Spinal cord (tissue), 10 donors: ENCODE results near the gene GPR12. TPM values are rescaled to one million over a fixed set of nuclear protein-coding genes. Genes with fewer than 3 reads are reported as not detected.
A peak's percentile ranks its signal among the peaks of the same experiment; 100 is the strongest.

Source experiments
- DNase-seq, 6 donors: peaks; one replicate each; pipeline versions ENCODE4 v3.0.0 to v3.0.0-alpha.2; 2013 to 2015; ENCODE audit warnings: low spot score in 6 of 6, low read depth in 4 of 6
- H3K27ac ChIP-seq: one replicate; pipeline ENCODE4 v1.5.1; 2013; ENCODE audit warnings: low read depth, low read length, control low read depth
- H3K27me3 ChIP-seq: one replicate; pipeline ENCODE4 v1.6.1; 2013; ENCODE audit warnings: low read length; ENCODE audit not compliant: control insufficient read depth, insufficient read depth
- H3K36me3 ChIP-seq: one replicate; pipeline ENCODE4 v1.6.1; 2013; ENCODE audit warnings: low read length; ENCODE audit not compliant: control insufficient read depth, insufficient read depth
- H3K4me1 ChIP-seq: one replicate; pipeline ENCODE4 v1.6.1; 2013; ENCODE audit warnings: low read length; ENCODE audit not compliant: control insufficient read depth, insufficient read depth
- H3K4me3 ChIP-seq: one replicate; pipeline ENCODE4 v1.5.1; 2013; ENCODE audit warnings: low read depth, low read length, control low read depth
- H3K9me3 ChIP-seq: one replicate; pipeline ENCODE4 v1.6.1; 2013; ENCODE audit warnings: low read length; ENCODE audit not compliant: control insufficient read depth, insufficient read depth
- WGBS: methylation state at CpG from one replicate; pipeline ENCODE4 v1.1.5; 2013; ENCODE audit warnings: missing lambda C conversion rate; ENCODE audit not compliant: insufficient coverage; 5-methylcytosine and 5-hydroxymethylcytosine counted together
- polyA plus RNA-seq, 2 donors: library from polyadenylated mRNA; unstranded; fragments of 120-200 nt; gene quantifications; one replicate each; pipeline ENCODE4 v1.2.1, GENCODE V29; 2013; ENCODE audit not compliant: insufficient read length in 2 of 2
- total RNA-seq, 2 donors: library from RNA; depleted of rRNA in 1 of 2; stranded (reverse); fragments of 120-200 nt in 1 of 2; fragments of >200 nt in 1 of 2; gene quantifications; one replicate each; pipeline versions ENCODE4 v1.2.3 to v1.2.4, GENCODE V29; 2013 to 2014
- donor health status: healthy.

Gene GPR12
- total and polyA plus RNA-seq, 4 donors: 2.6 to 18.2 (median 14.0) TPM

DNA sequence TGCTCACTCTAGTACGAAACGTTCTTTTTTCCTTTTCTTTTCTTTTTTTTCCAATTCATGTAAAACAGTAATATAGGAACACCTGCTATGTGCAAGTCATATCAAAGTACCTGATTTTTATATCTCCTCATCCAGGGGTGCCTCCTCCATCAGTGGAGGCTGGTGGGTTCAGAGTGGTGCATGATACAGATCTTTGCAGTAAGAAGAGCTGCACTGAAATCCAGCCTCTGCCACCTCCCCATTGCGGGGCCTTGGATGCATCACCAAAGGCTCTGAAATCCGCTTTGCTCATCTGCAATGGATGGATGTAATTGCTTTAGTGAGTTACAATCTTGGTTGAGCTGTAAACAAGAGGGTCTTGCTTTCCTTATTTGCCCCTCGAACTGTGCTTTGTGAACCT, 38.3 kb downstream of the GPR12 start:
- no CpG with 5 or more reads among the region's 5 CpGs for WGBS
- no peaks in the 10 kb centered on the region for H3K9me3 ChIP-seq
- H3K27ac ChIP-seq: no peak overlapping the region
- DNase-seq: no peak
- H3K36me3 ChIP-seq: no peaks in the 10 kb centered on the region
- H3K27me3 ChIP-seq: no peaks in the 10 kb centered on the region
- peaks cover 10% of the 10 kb centered on the region for H3K4me1 ChIP-seq
- no peak overlapping the region for H3K4me3 ChIP-seq

DNA sequence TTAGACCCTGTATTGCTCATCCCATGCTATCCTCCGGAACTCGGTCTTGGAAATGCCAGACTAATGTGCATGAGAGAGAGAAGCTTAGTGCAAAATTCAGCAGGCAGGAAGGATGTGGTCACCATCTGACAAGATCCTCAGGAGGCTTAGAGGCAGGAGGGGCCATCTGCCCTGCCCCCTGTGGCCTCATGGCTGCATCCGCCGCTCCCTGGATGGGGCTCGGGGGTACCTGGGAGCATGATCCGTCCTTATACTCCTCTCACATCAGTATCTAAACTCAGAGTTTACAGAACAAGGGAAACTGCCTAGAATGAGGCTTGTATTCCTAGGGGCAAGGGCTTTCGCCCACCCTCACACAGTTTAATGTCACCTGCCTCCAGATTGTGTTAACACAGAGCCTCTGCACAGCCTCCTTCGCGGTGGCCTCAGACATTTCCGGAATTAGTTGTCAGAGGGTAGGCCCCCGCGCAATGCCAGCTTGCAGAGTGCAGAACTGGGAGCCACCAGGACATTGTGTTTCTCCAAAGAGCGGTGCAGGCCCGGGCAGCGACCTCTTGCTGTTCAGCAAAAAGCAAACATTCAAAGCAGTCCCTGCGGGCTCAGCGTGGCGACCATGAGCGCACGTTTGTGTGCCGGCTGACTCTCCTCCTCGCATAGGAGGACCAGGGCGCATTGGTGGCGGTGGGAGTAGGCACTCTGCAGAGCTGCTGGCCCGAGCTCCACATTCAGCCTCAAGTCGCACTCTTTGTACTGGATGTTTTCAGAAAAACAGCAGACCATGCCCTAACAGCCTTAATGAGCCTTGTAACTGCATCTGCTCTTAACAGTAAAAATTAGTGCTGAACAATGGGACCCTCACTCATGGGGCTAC, 39.1 kb downstream of the GPR12 start:
- Histone ChIP-seq H3K36me3 (no peaks in the 10 kb centered on the region), H3K27ac (no peak overlapping the region), H3K4me1 (peaks cover 10% of the 10 kb centered on the region), H3K4me3 (no peak overlapping the region), H3K9me3 (no peaks in the 10 kb centered on the region), H3K27me3 (peaks cover under 1% of the 10 kb centered on the region)
- peak in 2 of 6 donors; percentile 50 to 58 for DNase-seq
- WGBS: 58% methylated on average over 24 of the region's 26 CpGs

DNA sequence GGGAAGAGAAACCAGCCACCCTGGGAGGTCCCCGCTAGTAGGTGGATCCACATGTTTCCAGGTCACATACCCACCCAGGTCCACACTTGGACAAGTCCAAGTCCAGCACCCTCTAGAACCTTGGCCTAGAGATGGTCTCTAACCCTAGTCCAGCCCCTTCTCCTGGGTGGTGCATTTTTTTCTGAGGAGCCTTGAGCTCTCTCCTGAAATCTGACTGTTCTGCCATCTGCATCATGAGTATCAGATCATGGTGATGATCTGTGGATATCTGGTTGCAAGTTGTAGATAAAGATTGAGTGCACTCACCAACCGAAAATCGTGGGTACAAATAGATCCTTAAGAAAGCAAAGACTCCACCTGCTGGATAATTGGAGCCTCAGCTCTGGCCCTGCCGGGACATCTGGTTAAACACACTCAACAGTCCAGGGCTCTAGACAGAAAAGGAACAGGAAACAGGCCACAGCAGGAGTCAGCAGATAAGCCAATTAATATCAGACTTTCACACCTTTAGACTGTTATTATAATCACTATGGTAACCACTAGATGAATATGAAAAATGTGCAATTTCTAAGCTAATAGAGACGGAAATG, 41.1 kb downstream of the GPR12 start:
- peak in 2 of 6 donors; percentile 53 to 59 for DNase-seq

DNA sequence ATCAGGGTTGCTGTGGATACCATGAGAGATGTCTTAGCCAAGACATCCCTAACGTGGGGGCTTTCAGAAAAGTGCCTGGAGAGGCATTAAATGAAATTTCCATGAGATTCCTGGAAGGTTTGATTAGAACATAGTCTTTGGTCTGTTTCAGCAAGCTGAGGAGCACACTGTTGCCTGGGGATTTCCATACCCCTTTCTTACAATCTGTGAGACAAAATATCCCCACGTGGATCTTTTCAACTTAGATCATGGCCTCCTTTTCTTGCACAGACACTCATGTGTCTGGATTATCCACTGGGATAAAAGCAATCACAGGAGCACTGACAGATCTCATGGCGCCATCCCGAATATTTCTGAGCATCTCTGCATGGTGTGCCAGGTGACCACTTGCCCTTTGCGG, 41.7 kb downstream of the GPR12 start:
- no peaks in the 10 kb centered on the region for H3K9me3 ChIP-seq
- DNase-seq: no peak
- no peaks in the 10 kb centered on the region for H3K36me3 ChIP-seq
- no peak overlapping the region for H3K4me3 ChIP-seq
- peaks cover 2% of the 10 kb centered on the region for H3K27me3 ChIP-seq
- 76% methylated on average over 5 of the region's 5 CpGs for WGBS
- no peak overlapping the region for H3K27ac ChIP-seq
- H3K4me1 ChIP-seq: peaks cover 10% of the 10 kb centered on the region

More for the DNA sequence above, 41.1 kb downstream of the GPR12 start:
- peaks cover 10% of the 10 kb centered on the region for H3K4me1 ChIP-seq
- H3K27me3 ChIP-seq: peaks cover 2% of the 10 kb centered on the region
- WGBS: 67% methylated on average over 3 of the region's 5 CpGs
- H3K36me3 ChIP-seq: no peaks in the 10 kb centered on the region
- H3K4me3 ChIP-seq: no peak overlapping the region
- no peak overlapping the region for H3K27ac ChIP-seq
- no peaks in the 10 kb centered on the region for H3K9me3 ChIP-seq

DNA sequence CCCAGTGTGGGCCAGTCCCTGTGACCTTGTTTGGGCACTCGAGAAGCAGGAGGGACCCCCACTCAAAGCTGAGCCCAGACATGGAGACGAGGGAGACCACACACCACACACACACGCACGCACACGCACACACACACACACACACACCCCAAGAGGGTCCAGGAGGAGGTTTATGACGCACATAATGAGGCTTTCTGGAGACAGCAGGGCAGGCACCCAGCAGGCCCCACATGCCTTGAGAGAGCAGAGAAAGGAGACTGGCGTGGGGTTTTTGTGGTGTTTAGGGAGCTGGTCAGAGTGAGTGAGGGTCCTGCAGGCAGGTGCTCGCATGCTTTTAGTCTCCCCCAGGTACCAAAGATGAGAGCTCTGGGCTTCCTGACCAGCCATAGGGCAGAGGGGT, 42.4 kb downstream of the GPR12 start:
- no peaks in the 10 kb centered on the region for H3K36me3 ChIP-seq
- peaks cover 2% of the 10 kb centered on the region for H3K27me3 ChIP-seq
- WGBS: 87% methylated on average over 3 of the region's 8 CpGs
- no peaks in the 10 kb centered on the region for H3K9me3 ChIP-seq
- H3K27ac ChIP-seq: no peak overlapping the region
- no peak for DNase-seq
- H3K4me1 ChIP-seq: peaks cover 10% of the 10 kb centered on the region
- H3K4me3 ChIP-seq: no peak overlapping the region

DNA sequence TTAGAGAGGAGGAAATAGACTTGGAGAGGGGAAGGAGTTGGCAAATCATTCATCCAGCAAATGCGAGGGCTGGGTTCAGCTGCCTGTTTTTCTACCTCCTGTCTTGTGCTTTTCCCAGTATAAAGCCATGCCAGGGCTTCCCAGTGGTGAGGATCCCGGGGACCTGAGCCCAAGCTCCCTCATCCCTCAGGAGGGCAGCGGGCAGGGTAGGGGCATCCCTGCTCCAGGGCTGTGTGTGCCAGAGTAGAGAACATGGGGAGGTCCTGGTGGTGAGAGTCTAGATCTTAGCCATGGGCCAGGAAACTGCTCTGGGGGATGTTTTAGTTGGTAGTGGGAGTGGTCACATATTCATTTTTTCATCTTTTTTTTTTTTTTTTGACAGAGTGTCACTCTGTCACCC, 43.6 kb downstream of the GPR12 start:
- no peaks in the 10 kb centered on the region for H3K9me3 ChIP-seq
- H3K27me3 ChIP-seq: peaks cover 2% of the 10 kb centered on the region
- no peaks in the 10 kb centered on the region for H3K36me3 ChIP-seq
- no CpG with 5 or more reads among the region's 3 CpGs for WGBS
- no peak overlapping the region for H3K4me3 ChIP-seq
- DNase-seq: no peak
- H3K4me1 ChIP-seq: peaks cover 9% of the 10 kb centered on the region
- H3K27ac ChIP-seq: no peak overlapping the region

DNA sequence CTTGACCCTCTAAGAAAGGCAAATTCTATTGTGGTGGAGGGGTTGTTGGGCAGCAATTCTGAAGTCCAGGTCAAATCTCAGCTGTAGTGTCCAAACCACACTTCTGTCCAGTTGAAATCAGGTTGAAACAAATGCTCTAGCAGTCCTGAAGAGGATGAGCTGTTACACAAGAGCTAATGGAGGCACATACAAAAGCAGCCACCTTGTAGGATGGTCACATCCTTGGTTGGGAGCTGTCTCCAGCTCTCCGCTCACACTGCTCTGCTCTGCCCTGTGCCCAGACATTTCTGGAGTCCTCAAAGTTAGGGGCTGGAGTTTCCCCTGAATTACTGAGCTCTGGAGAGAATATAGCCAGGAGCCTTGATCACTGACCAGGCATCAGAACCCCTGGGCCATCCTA, 47.2 kb downstream of the GPR12 start:
- 100% methylated on average over 1 of the region's 1 CpG for WGBS

DNA sequence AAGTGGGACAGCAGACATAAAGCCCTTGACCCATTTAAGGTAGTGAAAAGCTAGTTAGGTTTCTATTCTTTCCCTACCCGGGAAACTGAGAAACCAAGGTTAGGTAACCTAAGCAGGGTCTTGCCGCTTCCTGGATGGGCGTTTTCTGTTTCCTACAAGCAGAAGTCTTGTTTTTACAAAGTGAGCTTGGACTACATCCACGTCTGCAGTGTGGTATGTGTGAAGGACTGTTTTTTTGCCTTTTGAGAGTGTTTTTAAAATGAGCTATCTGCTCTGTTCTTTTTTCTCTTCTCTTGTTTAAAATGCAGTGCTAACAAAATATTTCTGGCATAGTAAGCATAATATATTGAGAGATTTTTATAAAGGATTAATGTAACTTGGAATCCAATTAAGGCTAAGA, 49.4 kb downstream of the GPR12 start:
- WGBS: no CpG with 5 or more reads among the region's 4 CpGs
- no peaks in the 10 kb centered on the region for H3K36me3 ChIP-seq
- H3K4me3 ChIP-seq: no peak overlapping the region

More for the DNA sequence above, 47.2 kb downstream of the GPR12 start:
- Histone ChIP-seq H3K4me1 (no peaks in the 10 kb centered on the region), H3K9me3 (no peaks in the 10 kb centered on the region), H3K4me3 (no peak overlapping the region), H3K27ac (no peak overlapping the region), H3K36me3 (no peaks in the 10 kb centered on the region), H3K27me3 (peaks cover 2% of the 10 kb centered on the region)
- no peak for DNase-seq

DNA sequence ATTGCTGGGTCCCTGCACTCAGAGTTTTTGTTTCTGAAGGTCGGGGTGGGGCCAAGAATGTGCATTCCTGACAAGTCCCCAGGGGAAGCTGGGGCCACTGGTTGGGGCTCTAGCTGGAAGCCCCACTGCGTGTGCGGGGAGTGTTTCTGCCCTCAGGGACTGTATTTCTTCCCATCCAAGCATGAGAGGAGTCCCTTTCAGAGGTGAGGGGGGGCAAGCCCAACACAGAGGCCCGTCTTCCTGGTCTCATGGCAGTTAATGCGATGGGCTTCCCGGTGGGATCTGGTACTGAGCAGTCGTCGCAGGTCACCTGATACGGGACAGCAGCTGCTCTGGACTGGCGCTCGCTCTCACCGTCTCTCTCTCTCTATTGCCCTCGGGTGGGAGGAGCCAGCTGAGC, 50.4 kb downstream of the GPR12 start:
- Histone ChIP-seq H3K36me3 (no peaks in the 10 kb centered on the region), H3K4me1 (no peaks in the 10 kb centered on the region), H3K27ac (no peak overlapping the region), H3K4me3 (no peak overlapping the region), H3K27me3 (no peaks in the 10 kb centered on the region), H3K9me3 (no peaks in the 10 kb centered on the region)
- 71% methylated on average over 12 of the region's 13 CpGs for WGBS
- no peak for DNase-seq

More for the DNA sequence above, 49.4 kb downstream of the GPR12 start:
- Histone ChIP-seq H3K27me3 (no peaks in the 10 kb centered on the region), H3K27ac (no peak overlapping the region), H3K4me1 (no peaks in the 10 kb centered on the region), H3K9me3 (no peaks in the 10 kb centered on the region)
- peak in 1 of 6 donors; percentile 75 for DNase-seq

DNA sequence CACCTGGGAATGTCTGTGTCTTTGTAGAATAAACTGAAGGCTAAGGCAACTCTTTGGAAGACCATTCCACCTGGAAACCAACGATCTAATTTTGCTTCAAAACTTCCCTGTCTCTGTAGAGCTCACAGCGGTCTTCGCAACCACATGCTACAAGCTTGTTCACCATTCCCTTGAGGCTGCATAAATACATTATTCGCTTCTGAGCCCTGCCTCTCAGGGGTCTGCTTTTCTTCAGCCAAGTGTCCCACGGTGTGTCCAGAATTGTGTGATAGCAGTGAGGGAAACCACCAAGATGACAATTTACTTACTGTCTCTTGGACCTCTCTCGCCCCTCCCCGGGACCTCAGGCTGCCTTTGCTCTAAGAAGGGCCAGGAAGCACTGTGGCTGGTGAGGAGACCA, 51.1 kb downstream of the GPR12 start:
- no peaks in the 10 kb centered on the region for H3K36me3 ChIP-seq
- no peak overlapping the region for H3K4me3 ChIP-seq
- no peaks in the 10 kb centered on the region for H3K27me3 ChIP-seq
- DNase-seq: no peak
- H3K9me3 ChIP-seq: no peaks in the 10 kb centered on the region
- H3K27ac ChIP-seq: no peak overlapping the region
- WGBS: 87% methylated on average over 5 of the region's 7 CpGs
- H3K4me1 ChIP-seq: no peaks in the 10 kb centered on the region
